Measurements from ENCODE around the gene GAB1.

GAB1 gene

GRCh38 chr4:143335979-143336780 lies 496 bp upstream of the GAB1 start:
- H3K79me2 ChIP-seq (ENCODE audit: insufficient read depth, low read length) = no peaks in the 10 kb centered on the region
- peak overlapping the region; percentile 55 for H3K4me3 ChIP-seq (ENCODE audit: insufficient read depth, low read length, poor library complexity, severe bottlenecking)
- H3K9ac ChIP-seq (ENCODE audit: low read length) = peak overlapping the region; percentile 44
- no peaks in the 10 kb centered on the region for H3K9me2 ChIP-seq (replicated peaks; ENCODE audit: insufficient read depth, low read length)
- no peaks in the 10 kb centered on the region for H3K9me3 ChIP-seq (ENCODE audit: insufficient read depth, low read length)
- TF ChIP-seq CTCF (IDR thresholded peaks at IDR 0.05; ENCODE audit: insufficient read depth, low read length, poor library complexity, severe bottlenecking) (no peak), EZH2phosphoT487 (conservative IDR thresholded peaks at IDR 0.05; ENCODE audit: low read length) (no peak)
- H4K20me1 ChIP-seq (ENCODE audit: low read depth, low read length) = no peaks in the 10 kb centered on the region
- H3K27me3 ChIP-seq (ENCODE audit: low read length) = no peaks in the 10 kb centered on the region
- H3K36me3 ChIP-seq (ENCODE audit: low read length) = no peaks in the 10 kb centered on the region
- peak overlapping the region; percentile 71 for H2AFZ ChIP-seq (ENCODE audit: low read depth, low read length, severe bottlenecking)
- H3F3A ChIP-seq (ENCODE audit: insufficient read depth) = no peaks in the 10 kb centered on the region
- H3K27ac ChIP-seq (ENCODE audit: low read depth, low read length) = no peak overlapping the region
- peak overlapping the region; percentile 61 for H3K4me2 ChIP-seq (ENCODE audit: low read depth, low read length, poor library complexity, severe bottlenecking)

GRCh38 chr4:143337600-143338287 lies 1.1 kb downstream of the GAB1 start:
- peak overlapping the region; percentile 55 for H3K4me3 ChIP-seq (ENCODE audit: insufficient read depth, low read length, poor library complexity, severe bottlenecking)
- no peak overlapping the region for H2AFZ ChIP-seq (ENCODE audit: low read depth, low read length, severe bottlenecking)
- no peaks in the 10 kb centered on the region for H3F3A ChIP-seq (ENCODE audit: insufficient read depth)
- no peaks in the 10 kb centered on the region for H3K36me3 ChIP-seq (ENCODE audit: low read length)
- no peaks in the 10 kb centered on the region for H3K9me3 ChIP-seq (ENCODE audit: insufficient read depth, low read length)
- H3K79me2 ChIP-seq (ENCODE audit: insufficient read depth, low read length) = no peaks in the 10 kb centered on the region
- peak overlapping the region; percentile 66 for H3K4me2 ChIP-seq (ENCODE audit: low read depth, low read length, poor library complexity, severe bottlenecking)
- no peak overlapping the region for H3K27ac ChIP-seq (ENCODE audit: low read depth, low read length)
- H3K27me3 ChIP-seq (ENCODE audit: low read length) = no peaks in the 10 kb centered on the region
- peak overlapping the region; percentile 44 for H3K9ac ChIP-seq (ENCODE audit: low read length)
- TF ChIP-seq EZH2phosphoT487 (conservative IDR thresholded peaks at IDR 0.05; ENCODE audit: low read length) (no peak), CTCF (IDR thresholded peaks at IDR 0.05; ENCODE audit: insufficient read depth, low read length, poor library complexity, severe bottlenecking) (no peak)
- H3K9me2 ChIP-seq (replicated peaks; ENCODE audit: insufficient read depth, low read length) = no peaks in the 10 kb centered on the region
- no peaks in the 10 kb centered on the region for H4K20me1 ChIP-seq (ENCODE audit: low read depth, low read length)

GRCh38 chr4:143338313-143338712 lies 1.6 kb downstream of the GAB1 start:
- Histone ChIP-seq H3K4me2 (ENCODE audit: low read depth, low read length, poor library complexity, severe bottlenecking) (no peak overlapping the region), H3K27me3 (ENCODE audit: low read length) (no peaks in the 10 kb centered on the region), H2AFZ (ENCODE audit: low read depth, low read length, severe bottlenecking) (no peak overlapping the region), H4K20me1 (ENCODE audit: low read depth, low read length) (no peaks in the 10 kb centered on the region), H3F3A (ENCODE audit: insufficient read depth) (no peaks in the 10 kb centered on the region), H3K4me3 (ENCODE audit: insufficient read depth, low read length, poor library complexity, severe bottlenecking) (no peak overlapping the region), H3K79me2 (ENCODE audit: insufficient read depth, low read length) (no peaks in the 10 kb centered on the region), H3K27ac (ENCODE audit: low read depth, low read length) (no peak overlapping the region), H3K9me2 (replicated peaks; ENCODE audit: insufficient read depth, low read length) (no peaks in the 10 kb centered on the region), H3K9me3 (ENCODE audit: insufficient read depth, low read length) (no peaks in the 10 kb centered on the region), H3K36me3 (ENCODE audit: low read length) (no peaks in the 10 kb centered on the region), H3K9ac (ENCODE audit: low read length) (no peak overlapping the region)
- no peak for TF ChIP-seq EZH2phosphoT487 (conservative IDR thresholded peaks at IDR 0.05; ENCODE audit: low read length)
- no peak for TF ChIP-seq CTCF (IDR thresholded peaks at IDR 0.05; ENCODE audit: insufficient read depth, low read length, poor library complexity, severe bottlenecking)

Data from SU-DHL-6 (cell line).